Uterus (tissue), 2 donors: ENCODE results near the gene L1TD1.

Experiments used
- POLR2A ChIP-seq, 2 donors: fragments of 450-650 bp; IDR thresholded peaks; one replicate each; pipeline ENCODE4 v1.6.1; 2016; ENCODE audit warnings: antibody characterized with exemption in 2 of 2, mild to moderate bottlenecking in 1 of 2, moderate library complexity in 1 of 2
- TF ChIP-seq, protein P1 (sequence below), 4 experiments: fragments of 200-600 bp in 2 of 4; fragments of 450-650 bp in 2 of 4; sonication (generic) in 2 of 4; IDR thresholded peaks; one replicate each; pipeline ENCODE4 v1.5.1; 2016 to 2019; ENCODE audit warnings: antibody characterized with exemption in 4 of 4, mild to moderate bottlenecking in 2 of 4, moderate library complexity in 1 of 4

- TF ChIP-seq, protein P1, sequence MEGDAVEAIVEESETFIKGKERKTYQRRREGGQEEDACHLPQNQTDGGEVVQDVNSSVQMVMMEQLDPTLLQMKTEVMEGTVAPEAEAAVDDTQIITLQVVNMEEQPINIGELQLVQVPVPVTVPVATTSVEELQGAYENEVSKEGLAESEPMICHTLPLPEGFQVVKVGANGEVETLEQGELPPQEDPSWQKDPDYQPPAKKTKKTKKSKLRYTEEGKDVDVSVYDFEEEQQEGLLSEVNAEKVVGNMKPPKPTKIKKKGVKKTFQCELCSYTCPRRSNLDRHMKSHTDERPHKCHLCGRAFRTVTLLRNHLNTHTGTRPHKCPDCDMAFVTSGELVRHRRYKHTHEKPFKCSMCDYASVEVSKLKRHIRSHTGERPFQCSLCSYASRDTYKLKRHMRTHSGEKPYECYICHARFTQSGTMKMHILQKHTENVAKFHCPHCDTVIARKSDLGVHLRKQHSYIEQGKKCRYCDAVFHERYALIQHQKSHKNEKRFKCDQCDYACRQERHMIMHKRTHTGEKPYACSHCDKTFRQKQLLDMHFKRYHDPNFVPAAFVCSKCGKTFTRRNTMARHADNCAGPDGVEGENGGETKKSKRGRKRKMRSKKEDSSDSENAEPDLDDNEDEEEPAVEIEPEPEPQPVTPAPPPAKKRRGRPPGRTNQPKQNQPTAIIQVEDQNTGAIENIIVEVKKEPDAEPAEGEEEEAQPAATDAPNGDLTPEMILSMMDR (IDR thresholded peaks at IDR 0.05) = no peak
- no peak for TF ChIP-seq POLR2A (IDR thresholded peaks at IDR 0.05)
Measured at GRCh38 chr1:62198781-62199125, 4.1 kb downstream of the L1TD1 start.
